Measurements from ENCODE around the gene MBD3L2.
"Not testable (repeated sequence)": the region's sequence is repeated elsewhere in the genome, so short reads cannot be mapped to it uniquely, and the experiment has no call there.

MBD3L2 gene

GRCh38 chr19:7049021-7049420 lies at the start of gene MBD3L2:
Gene MBD3L2, plus strand, starts transcription at chr19:7049321. Its CDS starts 53 bp downstream, at chr19:7049374.
- not testable (repeated sequence) for DNase-seq (ENCODE audit: low read depth, low spot score)

- DNase-seq (ENCODE audit: low read depth, low spot score), result no peak
These were observed 49.2 kb upstream of the MBD3L2 start for GRCh38 chr19:6999933-7000332.

GRCh38 chr19:7000333-7000732 lies 48.8 kb upstream of the MBD3L2 start:
- no peak for DNase-seq (ENCODE audit: low read depth, low spot score)

DNA sequence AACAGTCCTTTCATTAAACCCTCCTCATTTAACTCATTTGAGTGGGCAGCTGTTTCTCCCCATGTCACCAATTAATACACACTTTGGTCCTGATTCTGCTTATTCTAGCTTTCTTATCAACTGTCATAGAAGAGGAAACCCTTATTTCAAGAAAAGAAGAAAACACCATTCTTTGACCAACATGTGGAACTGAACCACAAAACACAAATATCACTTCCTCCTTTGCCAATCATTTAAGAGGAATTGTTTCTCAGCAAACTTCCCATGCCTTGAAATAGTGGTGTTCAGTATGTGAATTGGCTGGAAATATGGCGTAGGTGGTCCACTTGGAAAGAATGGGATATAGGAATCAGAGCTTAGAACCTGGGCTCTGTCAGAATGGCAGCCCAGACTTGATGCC lies 48.3 kb upstream of the MBD3L2 start:
- DNase-seq (ENCODE audit: low read depth, low spot score), result no peak

- DNase-seq (ENCODE audit: low read depth, low spot score), result no peak
These were observed 44.7 kb upstream of the MBD3L2 start for GRCh38 chr19:7004313-7004931.

DNA sequence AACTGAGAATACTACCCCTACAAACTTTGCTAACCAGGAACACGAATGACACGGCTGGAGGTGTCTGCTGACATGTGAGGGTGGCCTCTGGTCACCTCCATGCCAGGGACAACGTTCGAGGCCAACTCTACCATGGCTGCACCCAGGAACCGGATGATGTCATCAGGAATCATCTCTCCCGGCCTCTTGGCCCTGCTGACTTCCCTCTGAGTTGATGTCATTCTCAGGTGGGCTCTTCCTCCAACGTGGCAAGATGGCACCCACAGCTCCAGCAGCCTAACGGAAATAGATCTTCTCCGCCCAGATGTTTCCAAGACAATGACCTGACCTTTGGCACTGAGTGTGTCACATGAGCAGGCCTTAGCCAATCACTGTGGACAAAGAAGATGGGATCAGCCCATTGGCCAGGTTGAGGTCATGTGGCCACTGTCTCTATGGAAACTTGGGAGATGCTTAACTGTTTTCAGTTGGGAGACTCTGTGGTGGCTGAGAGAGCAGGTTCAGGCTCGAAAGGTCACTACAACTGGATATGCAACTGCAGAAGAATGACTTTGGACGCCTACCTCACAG lies 42.9 kb upstream of the MBD3L2 start:
- no peak for DNase-seq (ENCODE audit: low read depth, low spot score)

DNA sequence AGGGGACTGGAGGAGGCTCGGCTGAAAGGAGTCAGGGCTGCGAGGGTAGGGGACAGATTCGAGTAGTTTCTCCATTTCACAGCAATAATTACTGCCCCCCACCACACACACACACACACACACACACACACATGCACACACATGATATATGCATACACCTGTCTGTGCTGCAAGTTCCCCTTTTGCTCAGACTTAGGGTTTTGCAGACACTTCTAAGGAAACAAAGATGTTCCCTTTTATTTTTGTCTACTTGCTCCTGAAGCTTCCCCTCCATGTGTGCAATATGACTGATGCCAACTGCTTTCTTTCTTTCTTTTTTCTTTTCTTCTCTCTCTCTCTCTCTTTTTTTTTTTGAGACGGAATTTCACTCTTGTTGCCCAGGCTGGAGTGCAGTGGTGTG lies 41.3 kb upstream of the MBD3L2 start:
- no peak for DNase-seq (ENCODE audit: low read depth, low spot score)

DNA sequence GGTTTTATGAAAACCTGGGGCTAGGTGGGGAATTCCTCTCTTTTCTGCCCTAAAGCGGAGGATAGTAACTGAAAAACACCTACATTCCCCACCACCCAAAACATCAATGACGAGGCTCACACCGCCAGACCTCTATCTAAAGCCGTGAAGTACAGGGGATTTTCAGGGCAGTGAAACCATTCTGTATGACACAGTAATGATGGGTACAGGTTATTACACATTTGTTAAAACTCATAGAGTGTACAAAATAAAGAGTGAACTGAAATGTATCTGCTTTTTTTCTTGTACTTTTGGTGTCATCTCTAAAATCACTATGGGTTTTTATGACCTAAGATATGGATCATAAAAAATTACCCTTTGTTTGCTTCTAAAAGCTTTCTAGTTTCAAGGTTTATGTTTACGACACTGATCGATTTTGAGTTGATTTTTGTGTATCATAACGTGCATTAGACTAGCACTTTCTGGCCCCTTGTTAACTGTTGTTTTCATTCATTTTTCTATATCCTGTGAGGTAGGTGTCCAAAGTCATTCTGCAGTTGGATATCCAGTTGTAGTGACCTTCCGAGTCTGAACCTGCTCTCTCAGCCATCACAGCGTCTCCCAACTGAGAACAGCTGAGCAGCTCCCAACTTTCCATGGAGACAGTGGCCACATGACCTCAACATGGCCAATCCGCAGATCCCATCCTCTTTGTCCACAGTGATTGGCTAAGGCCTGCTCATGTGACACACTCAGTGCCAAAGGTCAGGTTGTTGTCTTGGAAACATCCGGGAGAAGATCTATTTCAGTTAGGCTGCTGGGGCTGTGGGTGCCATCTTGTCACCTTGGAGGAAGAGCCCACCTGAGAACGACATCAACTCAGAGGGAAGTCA lies 38.2 kb upstream of the MBD3L2 start:
- DNase-seq (ENCODE audit: low read depth, low spot score), result no peak

GRCh38 chr19:7013678-7014077 lies 35.4 kb upstream of the MBD3L2 start:
- DNase-seq (ENCODE audit: low read depth, low spot score), result no peak

DNA sequence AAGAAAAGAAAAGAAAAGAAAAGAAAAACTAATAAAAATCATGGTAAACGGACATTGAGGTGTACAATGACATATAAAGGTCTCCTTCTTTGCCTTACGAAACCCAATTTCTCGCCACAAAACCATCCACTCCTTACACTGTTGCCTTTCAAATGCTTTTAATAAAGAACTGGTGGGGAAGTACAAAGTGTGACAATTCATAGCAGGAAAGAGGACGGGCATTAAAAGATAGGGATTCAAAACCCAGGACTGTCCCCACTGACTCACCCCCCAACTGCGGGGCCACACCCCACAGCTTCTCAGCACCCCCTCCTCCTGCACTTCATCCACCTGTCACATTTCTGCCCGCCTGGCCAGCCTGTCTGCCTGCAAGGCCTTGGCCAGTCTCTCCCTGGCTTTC lies 30.3 kb upstream of the MBD3L2 start:
- no peak for DNase-seq (ENCODE audit: low read depth, low spot score)

GRCh38 chr19:7021331-7021730 lies 27.8 kb upstream of the MBD3L2 start, which contains the start of gene MBD3L2B:
Gene MBD3L2B, minus strand, starts transcription at chr19:7021431. Its CDS starts 34 bp downstream, at chr19:7021397.
- not testable (repeated sequence) for DNase-seq (ENCODE audit: low read depth, low spot score)

- not testable (repeated sequence) for DNase-seq (ENCODE audit: low read depth, low spot score)
These were observed 20.3 kb upstream of the MBD3L2 start for GRCh38 chr19:7028790-7029189.

DNA sequence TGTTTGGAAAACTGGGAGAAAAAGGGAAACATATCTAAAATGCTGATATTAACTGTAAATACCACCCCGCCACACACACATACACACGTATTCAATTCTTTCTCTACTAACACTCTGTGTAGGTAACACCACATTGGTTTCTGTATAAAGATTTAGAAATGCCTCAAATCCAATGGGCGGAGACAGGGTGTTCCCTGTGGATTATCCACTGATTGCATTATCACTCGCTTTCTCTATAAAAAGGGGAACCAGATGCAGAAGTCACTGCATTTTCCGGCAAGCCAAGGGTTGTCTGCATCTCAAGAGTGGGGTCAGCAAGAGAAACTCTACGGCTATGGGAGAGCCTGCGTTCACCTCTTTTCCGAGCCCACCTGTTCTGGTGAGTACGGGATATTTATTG lies 18.8 kb upstream of the MBD3L2 start, which contains the start of gene MBD3L5:
MBD3L5 (plus strand) TSS at position 301 of the 400 bp plus-strand sequence; CDS start at position 335, 34 bp downstream.
- not testable (repeated sequence) for DNase-seq (ENCODE audit: low read depth, low spot score)

GRCh38 chr19:7040079-7040478 lies 9.0 kb upstream of the MBD3L2 start, which contains the start of gene MBD3L4:
Gene MBD3L4, minus strand, starts transcription at chr19:7040179. Its CDS starts 35 bp downstream, at chr19:7040144.
- DNase-seq (ENCODE audit: low read depth, low spot score), result not testable (repeated sequence)

GRCh38 chr19:7041563-7041962 lies 7.6 kb upstream of the MBD3L2 start:
- not testable (repeated sequence) for DNase-seq (ENCODE audit: low read depth, low spot score)

- DNase-seq (ENCODE audit: low read depth, low spot score), result not testable (repeated sequence)
These were observed 2.3 kb downstream of the MBD3L2 start for GRCh38 chr19:7051421-7051820.

- DNase-seq (ENCODE audit: low read depth, low spot score), result not testable (repeated sequence)
These were observed 3.8 kb downstream of the MBD3L2 start for GRCh38 chr19:7052896-7053295.

GRCh38 chr19:7054635-7055368 lies 5.7 kb downstream of the MBD3L2 start:
- not testable (repeated sequence) for DNase-seq (ENCODE audit: low read depth, low spot score)

GRCh38 chr19:7055679-7056078 lies 6.6 kb downstream of the MBD3L2 start:
- DNase-seq (ENCODE audit: low read depth, low spot score), result not testable (repeated sequence)

- not testable (repeated sequence) for DNase-seq (ENCODE audit: low read depth, low spot score)
These were observed 7.2 kb downstream of the MBD3L2 start for GRCh38 chr19:7056371-7056770.

DNA sequence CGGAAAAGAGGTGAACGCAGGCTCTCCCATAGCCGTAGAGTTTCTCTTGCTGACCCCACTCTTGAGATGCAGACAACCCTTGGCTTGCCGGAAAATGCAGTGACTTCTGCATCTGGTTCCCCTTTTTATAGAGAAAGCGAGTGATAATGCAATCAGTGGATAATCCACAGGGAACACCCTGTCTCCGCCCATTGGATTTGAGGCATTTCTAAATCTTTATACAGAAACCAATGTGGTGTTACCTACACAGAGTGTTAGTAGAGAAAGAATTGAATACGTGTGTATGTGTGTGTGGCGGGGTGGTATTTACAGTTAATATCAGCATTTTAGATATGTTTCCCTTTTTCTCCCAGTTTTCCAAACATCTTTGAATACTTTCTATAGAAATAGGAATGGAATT lies 9.5 kb downstream of the MBD3L2 start, which contains the start of gene MBD3L3:
MBD3L3 (minus strand) TSS at position 101 of the 400 bp plus-strand sequence; CDS start at position 30, 71 bp downstream.
- not testable (repeated sequence) for DNase-seq (ENCODE audit: low read depth, low spot score)

Measured in brain pericyte (primary cell).